Hematopoietic multipotent progenitor cell treated with erythropoietin and hydrocortisone succinate and interleukin-3 and kit ligand, for 15 days (in vitro differentiated cells): ENCODE results near the gene HIGD1A.

Experiments used
- DNase-seq: peaks from one replicate; pipeline ENCODE4 v3.0.0-alpha.2; 2015; ENCODE audit warnings: low spot score

Gene HIGD1A

GRCh38 chr3:42753757-42754156, 50.5 kb downstream of the HIGD1A start:
- no peak for DNase-seq

GRCh38 chr3:42752961-42753360, 51.3 kb downstream of the HIGD1A start:
- DNase-seq: no peak

GRCh38 chr3:42752441-42752840, 51.8 kb downstream of the HIGD1A start:
- no peak for DNase-seq

- DNase-seq: no peak
Observed at GRCh38 chr3:42751609-42752008, 52.7 kb downstream of the HIGD1A start.

GRCh38 chr3:42750834-42751233, 53.5 kb downstream of the HIGD1A start:
- no peak for DNase-seq

- peak; percentile 12 for DNase-seq
Observed at GRCh38 chr3:42749753-42750231, 54.5 kb downstream of the HIGD1A start.

- no peak for DNase-seq
Observed at GRCh38 chr3:42749025-42749752, 55.1 kb downstream of the HIGD1A start.

GRCh38 chr3:42747581-42747980, 56.7 kb downstream of the HIGD1A start:
- no peak for DNase-seq

- DNase-seq: no peak
Observed at GRCh38 chr3:42746455-42747450, 57.5 kb downstream of the HIGD1A start.

GRCh38 chr3:42745776-42746454, 58.4 kb downstream of the HIGD1A start:
- DNase-seq: no peak

GRCh38 chr3:42745291-42745745, 59.0 kb downstream of the HIGD1A start:
- no peak for DNase-seq

- no peak for DNase-seq
Observed at GRCh38 chr3:42743204-42743995, 60.9 kb downstream of the HIGD1A start.

- DNase-seq: no peak
Observed at GRCh38 chr3:42742688-42743087, 61.6 kb downstream of the HIGD1A start.

- no peak for DNase-seq
Observed at GRCh38 chr3:42742259-42742658, 62.0 kb downstream of the HIGD1A start.

- no peak for DNase-seq
Observed at GRCh38 chr3:42741796-42742195, 62.5 kb downstream of the HIGD1A start.

GRCh38 chr3:42739401-42740158, 64.7 kb downstream of the HIGD1A start:
- DNase-seq: no peak

GRCh38 chr3:42736531-42736930, 67.8 kb downstream of the HIGD1A start:
- DNase-seq: no peak

GRCh38 chr3:42736081-42736480, 68.2 kb downstream of the HIGD1A start:
- DNase-seq: no peak

- DNase-seq: no peak
Observed at GRCh38 chr3:42735615-42736014, 68.7 kb downstream of the HIGD1A start.

GRCh38 chr3:42735019-42735418, 69.3 kb downstream of the HIGD1A start:
- no peak for DNase-seq
